HG03378 (cell line): Measurements from ENCODE around the gene OR10H2.
"Not testable (repeated sequence)": the region's sequence is repeated elsewhere in the genome, so short reads cannot be mapped to it uniquely, and the experiment has no call there.

Experiments
- ATAC-seq: cut with Tn5 transposase; IDR thresholded peaks from one replicate; pipeline ENCODE4 v1.9.1; 2021; ENCODE audit warnings: mild to moderate bottlenecking, moderate library complexity; ENCODE audit not compliant: unreplicated experiment

Gene OR10H2, protein sequence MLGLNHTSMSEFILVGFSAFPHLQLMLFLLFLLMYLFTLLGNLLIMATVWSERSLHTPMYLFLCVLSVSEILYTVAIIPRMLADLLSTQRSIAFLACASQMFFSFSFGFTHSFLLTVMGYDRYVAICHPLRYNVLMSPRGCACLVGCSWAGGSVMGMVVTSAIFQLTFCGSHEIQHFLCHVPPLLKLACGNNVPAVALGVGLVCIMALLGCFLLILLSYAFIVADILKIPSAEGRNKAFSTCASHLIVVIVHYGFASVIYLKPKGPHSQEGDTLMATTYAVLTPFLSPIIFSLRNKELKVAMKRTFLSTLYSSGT

GRCh38 chr19:15727724-15728123 lies at the start of gene OR10H2:
OR10H2 (plus strand) TSS chr19:15728024; CDS start chr19:15728044, 20 bp downstream.
- no peak for ATAC-seq

- ATAC-seq: no peak
Measured at GRCh38 chr19:15679089-15679488, 48.7 kb upstream of the OR10H2 start.

DNA sequence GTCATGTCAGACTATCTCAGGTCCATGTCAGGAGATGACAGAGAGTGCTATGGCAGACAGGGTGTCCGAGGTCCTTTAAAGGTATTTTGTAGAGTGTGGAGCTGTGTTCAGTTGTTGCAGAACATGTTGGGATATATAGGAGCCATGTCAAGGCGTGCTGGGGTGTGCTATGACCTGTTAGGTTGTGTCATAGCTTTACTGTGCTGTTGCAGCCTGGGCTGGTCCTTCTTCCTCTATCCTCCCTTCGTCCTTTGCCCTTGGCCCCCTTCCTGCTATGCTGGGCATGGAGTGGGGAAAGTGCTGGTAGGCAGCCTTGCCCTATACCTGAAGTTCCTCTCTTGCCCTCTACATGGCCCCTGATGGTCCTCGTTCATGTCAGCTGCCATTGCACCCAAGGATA lies 48.0 kb upstream of the OR10H2 start:
- ATAC-seq: not testable (repeated sequence)

DNA sequence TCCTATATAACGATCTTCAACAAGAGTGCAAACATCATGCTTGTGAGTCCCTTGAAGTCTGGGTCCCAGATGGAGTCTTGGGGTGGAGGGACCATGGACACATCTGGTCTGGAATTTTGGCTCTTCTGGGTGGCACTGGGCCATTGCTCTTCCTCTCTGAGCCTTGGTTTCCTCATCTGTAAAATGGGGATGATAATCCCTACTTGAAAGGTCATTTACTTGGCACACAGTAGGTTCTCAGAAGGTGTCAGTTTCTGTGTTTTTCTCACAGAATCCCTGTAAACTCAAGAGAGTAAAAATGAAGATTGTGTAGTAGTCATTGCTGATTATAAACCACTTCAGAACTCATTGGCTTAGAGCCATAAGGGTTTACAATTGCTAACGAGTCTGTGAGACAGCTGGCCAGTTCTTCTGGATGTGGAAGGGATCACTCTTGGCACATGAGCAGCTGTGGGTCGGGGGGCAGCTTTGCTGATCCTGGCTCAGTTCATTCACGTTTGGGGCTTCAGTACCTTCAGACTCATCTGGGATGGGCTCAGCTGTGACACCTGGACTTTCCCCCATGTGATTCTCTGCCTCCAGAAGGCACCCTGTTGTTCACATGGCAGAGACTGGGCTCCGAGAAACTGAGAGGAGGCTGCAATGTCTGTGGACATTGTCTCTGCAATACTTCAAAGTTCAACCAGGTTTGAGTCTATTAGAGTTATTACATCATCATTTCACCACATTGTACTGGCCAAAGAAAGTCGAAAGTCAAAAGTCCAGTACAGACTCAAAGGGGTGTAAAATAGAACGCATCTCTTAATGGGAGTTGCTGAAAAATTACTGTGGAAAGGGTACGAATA lies 47.1 kb upstream of the OR10H2 start:
- ATAC-seq: no peak

GRCh38 chr19:15683411-15683810 lies 44.4 kb upstream of the OR10H2 start:
- no peak for ATAC-seq

DNA sequence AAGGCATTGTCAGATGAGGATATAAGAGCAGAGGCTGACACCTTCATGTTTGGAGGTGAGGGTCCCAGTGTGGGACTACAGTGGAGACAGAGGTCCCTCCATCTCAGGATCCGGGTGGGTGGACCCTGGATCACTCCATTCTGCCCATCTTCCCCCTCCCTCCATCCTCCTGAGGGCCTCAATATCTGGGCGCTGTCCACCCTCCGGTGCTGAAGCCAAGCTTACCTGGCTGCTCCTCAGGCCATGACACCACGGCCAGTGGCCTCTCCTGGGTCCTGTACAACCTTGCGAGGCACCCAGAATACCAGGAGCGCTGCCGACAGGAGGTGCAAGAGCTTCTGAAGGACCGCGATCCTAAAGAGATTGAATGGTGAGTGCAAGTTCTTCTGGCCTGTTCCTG lies 43.0 kb upstream of the OR10H2 start:
- ATAC-seq: no peak

DNA sequence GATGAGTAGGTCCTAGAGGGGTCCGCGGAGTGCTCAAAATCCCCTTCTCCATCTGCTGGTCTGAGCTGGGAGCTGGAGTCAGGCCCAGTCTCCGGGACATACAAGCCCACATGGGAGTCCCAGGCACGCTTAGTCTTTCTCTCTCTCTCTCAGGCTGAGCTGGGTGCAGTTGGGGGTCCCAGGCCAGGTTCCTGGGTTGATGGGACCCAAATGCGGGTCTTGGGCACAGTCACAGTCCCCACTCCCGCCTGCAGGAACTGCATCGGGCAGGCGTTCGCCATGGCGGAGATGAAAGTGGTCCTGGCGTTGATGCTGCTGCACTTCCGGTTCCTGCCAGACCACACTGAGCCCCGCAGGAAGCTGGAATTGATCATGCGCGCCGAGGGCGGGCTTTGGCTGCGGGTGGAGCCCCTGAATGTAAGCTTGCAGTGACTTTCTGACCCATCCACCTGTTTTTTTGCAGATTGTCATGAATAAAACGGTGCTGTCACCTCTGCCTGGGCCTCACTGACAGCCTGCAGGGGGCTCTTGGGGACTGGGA lies 31.1 kb upstream of the OR10H2 start:
- ATAC-seq: no peak

DNA sequence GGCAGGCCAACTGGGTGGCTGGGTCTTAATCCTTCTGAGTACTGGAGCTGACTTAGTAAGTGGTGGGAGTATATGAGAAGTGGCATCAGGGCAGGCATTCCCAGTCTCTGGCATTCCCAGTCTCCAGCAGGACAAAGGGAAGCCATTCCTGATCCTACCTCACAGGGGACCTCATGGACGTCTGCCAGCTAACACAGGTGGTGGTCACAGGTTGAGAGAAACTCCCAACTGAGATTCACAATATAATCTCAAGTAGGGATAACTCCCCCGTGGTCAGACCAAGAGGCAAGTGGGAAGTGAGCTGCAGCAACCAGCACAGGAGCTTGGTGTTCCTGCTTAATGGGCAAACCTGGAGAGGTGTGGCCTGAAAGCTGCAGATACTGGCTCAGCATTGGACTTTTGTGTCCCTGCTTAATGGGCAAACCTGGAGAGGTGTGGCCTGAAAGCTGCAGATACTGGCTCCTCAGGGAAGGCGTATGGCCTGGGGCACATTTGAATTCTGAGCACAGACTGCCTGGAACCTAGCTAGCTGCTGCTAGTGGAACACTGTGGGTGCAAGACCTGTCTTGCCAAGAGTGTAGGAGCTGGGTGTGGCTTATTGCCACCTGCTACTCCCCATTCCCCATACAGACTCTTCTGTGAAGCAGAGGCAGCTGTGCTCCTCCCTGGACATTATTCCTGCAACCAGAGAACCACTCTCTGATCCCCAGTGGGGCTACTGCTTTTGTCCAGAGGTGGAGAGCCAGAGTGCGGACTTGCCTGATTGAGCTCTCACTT lies 25.9 kb upstream of the OR10H2 start:
- no peak for ATAC-seq

GRCh38 chr19:15702534-15702930 lies 25.3 kb upstream of the OR10H2 start:
- ATAC-seq: no peak

DNA sequence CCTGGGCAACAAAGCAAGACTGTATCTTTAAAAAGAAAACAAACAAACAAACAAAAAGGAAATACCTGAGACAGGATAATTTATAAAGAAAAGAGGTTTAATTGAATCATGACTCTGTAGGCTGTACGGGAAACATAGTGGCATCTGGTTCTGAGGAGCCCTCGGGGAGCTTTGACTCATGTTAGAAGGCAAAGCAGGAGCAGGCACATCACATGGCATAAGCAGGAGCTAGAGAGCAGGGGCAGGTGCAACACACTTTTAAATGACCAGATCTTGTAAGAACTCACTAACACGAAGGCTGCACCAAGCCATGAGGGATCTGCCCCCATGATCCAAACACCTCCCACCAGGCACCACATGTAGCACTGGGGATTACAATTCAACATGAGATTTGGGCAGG lies 13.2 kb upstream of the OR10H2 start:
- ATAC-seq: no peak

- no peak for ATAC-seq
Measured at GRCh38 chr19:15715642-15716041, 12.2 kb upstream of the OR10H2 start.

GRCh38 chr19:15717809-15718208 lies 10.0 kb upstream of the OR10H2 start:
- no peak for ATAC-seq

- ATAC-seq: no peak
Measured at GRCh38 chr19:15721268-15721667, 6.6 kb upstream of the OR10H2 start.

DNA sequence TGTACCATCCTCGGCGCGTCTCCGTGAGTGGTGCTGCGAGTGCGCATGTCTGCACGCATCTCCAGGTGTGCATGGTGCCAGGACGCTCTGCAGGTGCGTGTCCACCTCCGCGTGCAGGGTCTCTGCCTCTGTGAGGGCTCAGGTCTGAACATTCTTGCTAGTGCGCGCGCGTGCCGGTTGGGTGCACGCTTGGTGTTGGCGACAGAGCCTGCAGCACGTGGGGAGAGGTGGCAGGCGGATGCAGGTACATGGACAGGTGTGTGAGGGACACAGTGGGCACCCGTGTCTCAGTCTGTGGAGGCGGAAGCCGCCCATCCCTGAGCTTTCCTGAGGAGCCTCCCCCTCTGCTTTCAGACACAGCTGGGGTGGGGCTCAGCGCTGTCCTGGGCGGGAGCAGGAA lies 4.9 kb upstream of the OR10H2 start:
- ATAC-seq: no peak

DNA sequence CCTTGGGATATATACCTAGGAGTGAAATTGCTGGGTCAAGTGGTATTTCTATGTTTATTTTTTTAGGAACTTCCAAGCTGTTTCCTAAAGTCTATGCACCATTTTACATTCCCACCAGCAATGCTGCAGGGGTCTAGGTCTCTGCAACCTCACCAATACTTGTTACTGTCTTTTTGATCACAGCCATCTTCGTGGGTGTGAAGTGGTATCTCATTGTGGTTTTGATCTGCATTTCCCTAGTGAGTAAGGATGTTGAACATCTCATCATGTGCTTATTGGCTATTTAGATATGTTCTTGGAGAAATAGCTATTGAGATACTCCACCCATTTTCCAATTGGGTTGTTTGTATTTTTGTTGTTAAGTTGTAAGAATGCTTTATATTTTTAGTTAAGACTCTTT lies 2.7 kb downstream of the OR10H2 start:
- ATAC-seq: no peak

DNA sequence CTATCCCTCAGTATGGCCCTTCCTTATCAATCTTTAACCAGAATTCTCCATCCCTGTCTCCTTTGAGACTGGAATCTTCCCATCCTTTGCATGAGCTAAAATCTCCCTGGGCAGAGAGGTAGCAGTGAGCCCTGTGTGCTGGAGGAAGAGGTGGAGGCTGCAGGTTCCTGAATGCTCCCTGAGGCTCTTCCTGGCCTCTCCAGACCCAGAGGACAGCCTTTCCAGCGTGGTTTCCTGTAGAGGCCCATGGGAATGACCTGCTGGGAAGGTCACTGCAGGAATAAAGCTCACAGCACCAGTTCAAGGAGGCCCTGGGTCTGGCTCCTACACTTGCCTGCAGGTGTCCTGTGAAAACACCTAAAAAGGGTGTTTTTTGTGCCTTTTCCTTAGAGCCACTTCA lies 4.6 kb downstream of the OR10H2 start:
- ATAC-seq: no peak

DNA sequence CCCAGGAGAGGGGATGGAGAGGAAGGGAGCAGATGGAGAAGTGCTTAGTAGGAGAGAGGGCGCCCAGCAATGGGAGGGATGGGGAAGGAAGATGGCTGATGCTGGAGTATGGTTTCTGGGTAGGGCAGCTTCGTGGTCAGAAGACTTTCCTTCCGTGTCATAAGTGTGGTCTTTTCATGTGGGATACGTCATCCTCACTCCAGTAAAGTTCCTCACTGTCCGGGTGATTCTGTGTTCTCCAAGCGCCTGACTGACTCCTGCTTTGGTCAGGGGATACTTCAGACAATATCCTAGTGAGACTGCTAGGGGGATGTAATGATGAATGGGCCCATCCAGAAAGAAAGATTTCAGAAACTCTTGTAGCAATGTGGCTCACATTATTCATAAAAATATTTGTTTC lies 6.1 kb downstream of the OR10H2 start:
- no peak for ATAC-seq

DNA sequence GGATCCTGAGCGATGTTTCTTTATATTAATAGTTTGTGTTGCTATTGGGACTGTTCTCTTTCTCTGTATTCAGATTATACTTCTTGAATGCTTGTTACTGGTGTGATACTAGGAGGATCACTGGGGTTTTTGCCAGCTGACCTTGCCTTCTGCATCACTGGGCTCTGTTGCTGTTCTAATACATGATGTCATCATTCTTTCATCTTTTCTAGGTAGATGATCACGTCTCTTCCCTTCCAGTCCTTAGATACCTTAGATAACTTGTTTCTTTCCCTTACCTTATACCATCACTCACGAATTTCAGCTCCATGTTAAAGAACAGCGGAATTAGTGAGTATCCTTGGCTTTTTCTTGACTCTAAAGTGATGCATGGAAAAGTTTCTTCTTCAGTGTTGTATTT lies 9.9 kb downstream of the OR10H2 start, which contains the start of gene OR10H3:
TSS of gene OR10H3 (plus strand) at position 264 of the 400 bp plus-strand sequence. CDS start 3,408 bp downstream, outside the sequence.
- no peak for ATAC-seq

DNA sequence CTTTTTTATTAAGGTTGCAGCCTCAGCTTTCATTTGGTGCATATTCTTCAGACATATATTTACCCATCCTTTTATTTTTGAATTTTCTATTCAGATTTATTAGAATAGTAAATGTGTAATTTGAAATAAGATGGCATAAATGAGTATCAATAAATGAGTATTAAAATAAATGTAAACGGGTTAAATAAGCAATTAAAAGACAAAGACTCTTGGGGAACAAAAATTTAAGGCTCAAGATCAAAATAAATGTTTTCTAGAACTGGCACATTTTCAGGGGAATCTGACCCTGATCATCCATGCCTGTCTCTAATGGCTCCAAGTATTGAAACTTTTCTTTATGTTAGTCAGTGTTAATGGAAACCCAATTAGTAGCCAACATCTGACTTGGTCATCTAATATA lies 13.0 kb downstream of the OR10H2 start:
- no peak for ATAC-seq

DNA sequence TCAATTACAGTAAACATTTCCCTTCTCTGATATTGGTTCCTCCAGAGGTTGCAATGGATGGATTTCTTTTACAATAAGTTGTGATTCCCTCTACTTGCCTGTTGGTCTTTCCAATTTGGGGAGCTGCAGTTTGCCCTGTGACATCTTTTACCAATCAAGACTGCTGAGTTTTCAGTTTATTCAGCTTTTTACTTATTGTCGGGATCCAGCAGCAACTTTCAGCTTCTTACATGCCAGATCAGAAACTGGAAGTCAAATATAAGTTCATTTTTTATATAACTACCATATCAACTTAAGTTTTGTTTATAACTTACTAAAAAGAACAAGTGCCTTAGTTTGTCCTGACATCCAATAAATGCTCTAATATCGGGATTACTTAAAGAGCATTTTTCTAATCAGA lies 20.4 kb downstream of the OR10H2 start:
- ATAC-seq: no peak

DNA sequence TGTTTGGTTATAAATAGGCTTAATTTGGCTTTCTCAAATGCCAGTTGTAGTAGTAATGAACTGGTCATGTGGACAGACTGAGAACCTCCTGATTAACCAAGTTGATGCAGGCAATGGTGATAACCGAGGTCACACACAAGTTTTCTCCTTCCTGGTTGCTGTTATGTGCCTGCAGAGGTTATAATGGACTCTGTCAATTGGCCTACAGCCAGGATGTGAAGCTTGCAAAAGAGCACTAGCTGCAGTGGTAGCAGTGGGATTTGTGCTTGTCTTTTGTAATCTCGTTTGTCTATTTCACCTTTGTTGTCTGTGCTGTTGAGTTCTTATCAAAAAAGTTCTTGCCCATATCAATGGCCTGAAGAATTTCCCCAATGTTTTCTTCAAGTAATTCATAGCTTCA lies 30.6 kb downstream of the OR10H2 start:
- no peak for ATAC-seq
